22Rv1 (cell line): ENCODE data around the gene DRD4.
"Not testable (repeated sequence)": the region's sequence is repeated elsewhere in the genome, so short reads cannot be mapped to it uniquely, and the experiment has no call there.

Experiments
- CTCF ChIP-seq: fragments of 450-650 bp; IDR thresholded peaks from 2 replicates; pipeline ENCODE4 v1.5.1; 2017; ENCODE audit warnings: mild to moderate bottlenecking
- ZFX ChIP-seq: fragments of 450-650 bp; IDR thresholded peaks from 2 replicates; pipeline ENCODE4 v1.6.1; 2017; ENCODE audit warnings: antibody characterized with exemption, borderline replicate concordance

GRCh38 chr11:653136-653535, 16.1 kb downstream of the DRD4 start:
- not testable (repeated sequence) for TF ChIP-seq CTCF, ZFX
